Caco-2 (cell line): ENCODE data around the gene FOLH1. TPM values are rescaled to one million over a fixed set of nuclear protein-coding genes. Genes with fewer than 3 reads are reported as not detected.
A peak's percentile ranks its signal among the peaks of the same experiment; 100 is the strongest.
"Not testable (repeated sequence)": the region's sequence is repeated elsewhere in the genome, so short reads cannot be mapped to it uniquely, and the experiment has no call there.

Source experiments
- Bru-seq: library from RNA; stranded (reverse); fragments of 400-500 nt; gene quantifications from one replicate; lab custom pipeline; 2021; lab: Mats Ljungman, UMichigan
- BruChase-seq, 2 experiments: library from RNA; stranded (reverse); fragments of 400-500 nt; gene quantifications; one replicate each; lab custom pipeline; 2021; lab: Mats Ljungman, UMichigan
- BruUV-seq: library from RNA; stranded (reverse); fragments of 400-500 nt; replicated peaks from 2 replicates; lab custom pipeline; 2021; lab: Mats Ljungman, UMichigan
- CTCF ChIA-PET: fragments of 300-600 bp; sonication (Branson Sonifier 250); formaldehyde crosslinking; loops from one replicate; lab custom pipeline; 2022; ENCODE audit warnings: antibody characterized with exemption; lab: Charles Lee
- POLR2A ChIA-PET: fragments of 300-600 bp; sonication (Branson Sonifier 250); formaldehyde crosslinking; loops from one replicate; lab custom pipeline; 2022; ENCODE audit warnings: antibody characterized with exemption; lab: Charles Lee
- DNase-seq, 2 experiments: peaks; one replicate each; pipeline versions ENCODE4 v3.0.0 to v3.0.0-alpha.2; 2020 to 2022
- H3K27me3 ChIP-seq: replicated peaks from 2 replicates; pipeline ENCODE4 v1.6.0; 2011; ENCODE audit warnings: low read length; ENCODE audit not compliant: control insufficient read depth, insufficient read depth
- H3K36me3 ChIP-seq: 2 replicates; pipeline ENCODE4 v1.5.1; 2011; ENCODE audit warnings: low read length; ENCODE audit not compliant: control insufficient read depth, insufficient read depth
- H3K4me1 ChIP-seq: fragments of 250-450 bp; sonication (Bioruptor Pico); 2 replicates; pipeline ENCODE4 v1.5.1; 2020; ENCODE audit warnings: mild to moderate bottlenecking
- H3K4me3 ChIP-seq: 2 replicates; pipeline ENCODE4 v1.5.1; 2011; ENCODE audit warnings: low read depth, mild to moderate bottlenecking, control low read depth, low read length
- H3K9me3 ChIP-seq: fragments of 250-450 bp; sonication (Bioruptor Pico); 2 replicates; pipeline ENCODE4 v1.5.1; 2020; ENCODE audit warnings: mild to moderate bottlenecking, moderate library complexity
- H3K27ac Mint-ChIP-seq: one replicate; pipeline ENCODE4 v1.8.0; 2022; ENCODE audit warnings: mixed read lengths; ENCODE audit not compliant: unreplicated experiment
- H3K27me3 Mint-ChIP-seq: one replicate; pipeline ENCODE4 v1.8.0; 2022; ENCODE audit warnings: mixed read lengths; ENCODE audit not compliant: insufficient read depth, unreplicated experiment
- H3K36me3 Mint-ChIP-seq: one replicate; pipeline ENCODE4 v1.8.0; 2022; ENCODE audit warnings: mild to moderate bottlenecking, mixed read lengths; ENCODE audit not compliant: insufficient read depth, unreplicated experiment
- H3K4me1 Mint-ChIP-seq: one replicate; pipeline ENCODE4 v1.8.0; 2022; ENCODE audit warnings: low read depth, mixed read lengths; ENCODE audit not compliant: unreplicated experiment
- H3K4me3 Mint-ChIP-seq: one replicate; pipeline ENCODE4 v1.8.0; 2022; ENCODE audit warnings: mild to moderate bottlenecking, moderate library complexity, mixed read lengths; ENCODE audit not compliant: unreplicated experiment
- H3K9me3 Mint-ChIP-seq: one replicate; pipeline ENCODE4 v1.8.0; 2022; ENCODE audit warnings: mixed read lengths; ENCODE audit not compliant: unreplicated experiment
- CTCF ChIP-seq, 2 experiments: fragments of 200-600 bp in 1 of 2; IDR thresholded peaks; 1 replicate in 1 of 2; 2 replicates in 1 of 2; pipeline versions ENCODE4 v1.5.1 to v1.8.0; 2011 to 2022; ENCODE audit warnings: antibody characterized with exemption in 1 of 2, control low read depth in 1 of 2, inconsistent platforms in 1 of 2, low read depth in 1 of 2, low read length in 1 of 2, mild to moderate bottlenecking in 1 of 2, moderate library complexity in 1 of 2; ENCODE audit not compliant: insufficient read depth in 1 of 2, severe bottlenecking in 1 of 2, unreplicated experiment in 1 of 2
- intact Hi-C: fragments of 100-400 bp; cut with micrococcal nuclease; formaldehyde crosslinking; loops from one replicate; pipeline ENCODE4 v1.10.0; 2022; ENCODE audit not compliant: unreplicated experiment
- long read RNA-seq: library from polyadenylated mRNA; stranded (forward); transcript quantifications from one replicate; pipeline ENCODE4 v2.0.0, GENCODE V29; 2022
- total RNA-seq: library from RNA; stranded (reverse); gene quantifications from 2 replicates; pipeline ENCODE4 v1.2.3, GENCODE V29; 2022

The FOLH1 gene
- not detected in 2 replicates for total RNA-seq
- Bru-seq, nascent RNA: percentile 1 among the genes with signal in this experiment
- percentile 1 among the genes with signal in this experiment for BruChase-seq, experiment 1, labeled RNA remaining after a 2-hour chase
- BruChase-seq, experiment 2, labeled RNA remaining after a 6-hour chase: percentile 3 among the genes with signal in this experiment
- long read RNA-seq: 0 reads

- no peak within 1 kb of the TSS for H3K4me3 ChIP-seq
These were observed at the start of gene FOLH1 for GRCh38 chr11:49208006-49208721. Gene FOLH1 (minus strand): TSS chr11:49208602. CDS start chr11:49208409, 193 bp downstream.

GRCh38 chr11:49255148-49255547 lies 46.7 kb upstream of the FOLH1 start:
- H3K9me3 Mint-ChIP-seq, H3K36me3 Mint-ChIP-seq, H3K4me3 Mint-ChIP-seq, H3K4me1 ChIP-seq, H3K4me3 ChIP-seq, H3K4me1 Mint-ChIP-seq, POLR2A ChIA-PET, H3K36me3 ChIP-seq, BruUV-seq, CTCF ChIA-PET, H3K27me3 ChIP-seq, H3K27me3 Mint-ChIP-seq, DNase-seq, H3K9me3 ChIP-seq, H3K27ac Mint-ChIP-seq, intact Hi-C loops: not testable (repeated sequence)

More at GRCh38 chr11:49208006-49208721, at the start of gene FOLH1:
- Mint-ChIP-seq H3K27ac (no peak within 1 kb of the TSS), H3K27me3 (no peaks in the 10 kb centered on the region), H3K9me3 (no peaks in the 10 kb centered on the region), H3K4me3 (no peak within 1 kb of the TSS), H3K36me3 (no peaks in the 10 kb centered on the region), H3K4me1 (no peaks in the 10 kb centered on the region)
- POLR2A ChIA-PET: no interaction called here
- no peaks in the 10 kb centered on the region for H3K9me3 ChIP-seq
- H3K27me3 ChIP-seq: no peaks in the 10 kb centered on the region
- intact Hi-C loops: no loop called here
- CTCF ChIA-PET: no interaction called here
- H3K36me3 ChIP-seq: no peaks in the 10 kb centered on the region
- H3K4me1 ChIP-seq: no peaks in the 10 kb centered on the region
- no peak for TF ChIP-seq CTCF (IDR thresholded peaks at IDR 0.05; ENCODE audit: insufficient read depth in 1 of 2, low read depth in 1 of 2, low read length in 1 of 2, severe bottlenecking in 1 of 2, unreplicated experiment in 1 of 2)
- BruUV-seq: no TSS peak
- no peak for DNase-seq

GRCh38 chr11:49251212-49251611 lies 42.8 kb upstream of the FOLH1 start:
- H3K4me3 Mint-ChIP-seq, POLR2A ChIA-PET, H3K36me3 ChIP-seq, H3K27ac Mint-ChIP-seq, H3K4me3 ChIP-seq, BruUV-seq, intact Hi-C loops, H3K4me1 Mint-ChIP-seq, H3K4me1 ChIP-seq, H3K27me3 ChIP-seq, H3K9me3 ChIP-seq, H3K36me3 Mint-ChIP-seq, H3K9me3 Mint-ChIP-seq, CTCF ChIA-PET, DNase-seq, H3K27me3 Mint-ChIP-seq: not testable (repeated sequence)

- H3K9me3 Mint-ChIP-seq, POLR2A ChIA-PET, BruUV-seq, DNase-seq, H3K36me3 Mint-ChIP-seq, H3K4me3 Mint-ChIP-seq, H3K36me3 ChIP-seq, H3K27me3 ChIP-seq, H3K4me3 ChIP-seq, H3K9me3 ChIP-seq, H3K4me1 ChIP-seq, CTCF ChIA-PET, H3K27me3 Mint-ChIP-seq, intact Hi-C loops, H3K4me1 Mint-ChIP-seq, H3K27ac Mint-ChIP-seq: not testable (repeated sequence)
These were observed 42.2 kb upstream of the FOLH1 start for GRCh38 chr11:49250398-49251115.

GRCh38 chr11:49249363-49249762 lies 41.0 kb upstream of the FOLH1 start:
- H3K27me3 Mint-ChIP-seq, H3K9me3 Mint-ChIP-seq, DNase-seq, H3K9me3 ChIP-seq, H3K4me3 ChIP-seq, BruUV-seq, H3K36me3 ChIP-seq, H3K4me3 Mint-ChIP-seq, H3K4me1 Mint-ChIP-seq, H3K36me3 Mint-ChIP-seq, CTCF ChIA-PET, POLR2A ChIA-PET, H3K4me1 ChIP-seq, H3K27ac Mint-ChIP-seq, intact Hi-C loops, H3K27me3 ChIP-seq: not testable (repeated sequence)

- H3K4me3 ChIP-seq, H3K36me3 Mint-ChIP-seq, H3K9me3 Mint-ChIP-seq, POLR2A ChIA-PET, H3K36me3 ChIP-seq, H3K27me3 Mint-ChIP-seq, H3K4me1 Mint-ChIP-seq, H3K27ac Mint-ChIP-seq, intact Hi-C loops, H3K4me1 ChIP-seq, BruUV-seq, H3K4me3 Mint-ChIP-seq, H3K9me3 ChIP-seq, H3K27me3 ChIP-seq, DNase-seq, CTCF ChIA-PET: not testable (repeated sequence)
These were observed 25.3 kb upstream of the FOLH1 start for GRCh38 chr11:49233685-49234084.
